Ascending aorta (tissue), 2 donors: Measurements from ENCODE around the gene ANO4. TPM values are rescaled to one million over a fixed set of nuclear protein-coding genes. Genes with fewer than 3 reads are reported as not detected.

Source experiments
- DNase-seq, 2 donors: peaks; one replicate each; pipeline ENCODE4 v3.0.0-alpha.2; 2019; ENCODE audit warnings: low spot score in 2 of 2
- H3K27ac ChIP-seq, 2 donors: fragments of 200-600 bp; sonication (generic); one replicate each; pipeline ENCODE4 v1.5.1; 2016 to 2017; ENCODE audit warnings: mild to moderate bottlenecking in 1 of 2
- H3K27me3 ChIP-seq: fragments of 200-600 bp; sonication (generic); one replicate; pipeline ENCODE4 v1.5.1; 2017
- H3K36me3 ChIP-seq, 2 donors: fragments of 200-600 bp; sonication (generic); one replicate each; pipeline ENCODE4 v1.5.1; 2016
- H3K4me1 ChIP-seq, 2 donors: fragments of 200-600 bp; sonication (generic); one replicate each; pipeline ENCODE4 v1.5.1; 2016 to 2017; ENCODE audit warnings: mild to moderate bottlenecking in 1 of 2
- H3K4me3 ChIP-seq, 2 donors: fragments of 200-600 bp; sonication (generic); one replicate each; pipeline ENCODE4 v1.5.1; 2016 to 2017; ENCODE audit warnings: mild to moderate bottlenecking in 1 of 2
- H3K9me3 ChIP-seq, 2 donors: fragments of 200-600 bp; sonication (generic); one replicate each; pipeline ENCODE4 v1.5.1; 2016
- CTCF ChIP-seq, 3 experiments: fragments of 200-600 bp in 2 of 3; fragments of 450-650 bp in 1 of 3; sonication (generic) in 2 of 3; IDR thresholded peaks; one replicate each; pipeline ENCODE4 v1.5.1; 2016 to 2019; ENCODE audit warnings: antibody characterized with exemption in 3 of 3, mild to moderate bottlenecking in 1 of 3, moderate library complexity in 1 of 3
- intact Hi-C: fragments of 100-400 bp; cut with DNase I; formaldehyde crosslinking; loops from one replicate; pipeline ENCODE4 v1.15.1; 2023
- total RNA-seq: library from RNA; depleted of rRNA; stranded (reverse); fragments of >200 nt; gene quantifications from one replicate; pipeline ENCODE4 v1.1.0, GENCODE V29; 2016

Gene ANO4
- total RNA-seq, 1 donor from 2014 or later = 0.11 TPM

- Histone ChIP-seq H3K27ac (no peak overlapping the region), H3K9me3 (peaks cover 0 to 6% of the 10 kb centered on the region in 2 donors), H3K27me3 (no peaks in the 10 kb centered on the region), H3K36me3 (no peaks in the 10 kb centered on the region), H3K4me3 (no peak overlapping the region), H3K4me1 (no peaks in the 10 kb centered on the region)
- no peak for TF ChIP-seq CTCF (IDR thresholded peaks at IDR 0.05)
- DNase-seq = no peak
- intact Hi-C loops = no loop called here
Observed at GRCh38 chr12:100808777-100809176, 14.2 kb downstream of the ANO4 start.

- DNase-seq = no peak
- no peak for TF ChIP-seq CTCF (IDR thresholded peaks at IDR 0.05)
- no peaks in the 10 kb centered on the region for H3K36me3 ChIP-seq
- no peaks in the 10 kb centered on the region for H3K4me1 ChIP-seq
- H3K27ac ChIP-seq = no peak overlapping the region
- intact Hi-C loops = loop anchor here (10.0 kb wide), 1 partner anchor 454 kb away; no protein-coding TSS in a partner anchor
- no peaks in the 10 kb centered on the region for H3K9me3 ChIP-seq
- no peaks in the 10 kb centered on the region for H3K27me3 ChIP-seq
- no peak overlapping the region for H3K4me3 ChIP-seq
Observed at GRCh38 chr12:100820314-100820713, 25.7 kb downstream of the ANO4 start.

GRCh38 chr12:100823963-100824362 is 29.4 kb downstream of the ANO4 start:
- intact Hi-C loops = loop anchor here (10.0 kb wide), 1 partner anchor 451 kb away; no protein-coding TSS in a partner anchor
- Histone ChIP-seq H3K27ac (no peak overlapping the region), H3K36me3 (no peaks in the 10 kb centered on the region), H3K4me1 (no peaks in the 10 kb centered on the region), H3K27me3 (no peaks in the 10 kb centered on the region), H3K9me3 (no peaks in the 10 kb centered on the region), H3K4me3 (no peak overlapping the region)
- no peak for TF ChIP-seq CTCF (IDR thresholded peaks at IDR 0.05)
- no peak for DNase-seq

GRCh38 chr12:100824476-100824875 is 29.9 kb downstream of the ANO4 start:
- intact Hi-C loops = loop anchor here (10.0 kb wide), 1 partner anchor 450 kb away; no protein-coding TSS in a partner anchor
- no peak for TF ChIP-seq CTCF (IDR thresholded peaks at IDR 0.05)
- Histone ChIP-seq H3K4me3 (no peak overlapping the region), H3K27ac (no peak overlapping the region), H3K36me3 (no peaks in the 10 kb centered on the region), H3K27me3 (no peaks in the 10 kb centered on the region), H3K4me1 (no peaks in the 10 kb centered on the region), H3K9me3 (no peaks in the 10 kb centered on the region)
- DNase-seq = no peak

GRCh38 chr12:100826323-100826722 is 31.7 kb downstream of the ANO4 start:
- Histone ChIP-seq H3K4me1 (no peaks in the 10 kb centered on the region), H3K36me3 (no peaks in the 10 kb centered on the region), H3K4me3 (no peak overlapping the region), H3K27me3 (no peaks in the 10 kb centered on the region), H3K27ac (no peak overlapping the region), H3K9me3 (no peaks in the 10 kb centered on the region)
- intact Hi-C loops = loop anchor here (5.0 to 10.0 kb wide), 2 partner anchors 448 to 496 kb away; no protein-coding TSS in a partner anchor
- no peak for TF ChIP-seq CTCF (IDR thresholded peaks at IDR 0.05)
- no peak for DNase-seq
